Endodermal cell (in vitro differentiated cells): ENCODE results near the gene ACVR1C. TPM values are rescaled to one million over a fixed set of nuclear protein-coding genes. Genes with fewer than 3 reads are reported as not detected.

Experiments used
- DNase-seq: peaks from one replicate; pipeline ENCODE4 v3.0.0-alpha.2; 2017
- H3K27ac ChIP-seq: 2 replicates; pipeline ENCODE4 v1.5.1; 2013; ENCODE audit warnings: mild to moderate bottlenecking, low read depth, low read length, moderate library complexity
- H3K27me3 ChIP-seq: 2 replicates; pipeline ENCODE4 v1.6.1; 2013; ENCODE audit warnings: mild to moderate bottlenecking, low read length, moderate library complexity; ENCODE audit not compliant: insufficient read depth, control insufficient read depth, poor library complexity, severe bottlenecking
- H3K36me3 ChIP-seq: 2 replicates; pipeline ENCODE4 v1.7.0; 2013; ENCODE audit warnings: mild to moderate bottlenecking, low read length, moderate library complexity; ENCODE audit not compliant: control insufficient read depth, insufficient read depth
- H3K4me1 ChIP-seq: one replicate; pipeline ENCODE4 v1.7.0; 2013; ENCODE audit warnings: low read length; ENCODE audit not compliant: control insufficient read depth, insufficient read depth
- H3K4me3 ChIP-seq: 2 replicates; pipeline ENCODE4 v1.5.1; 2013; ENCODE audit warnings: mild to moderate bottlenecking, low read length, moderate library complexity
- H3K9ac ChIP-seq: 2 replicates; pipeline ENCODE4 v1.6.1; 2013; ENCODE audit warnings: mild to moderate bottlenecking, low read length, moderate library complexity; ENCODE audit not compliant: poor library complexity, severe bottlenecking; ENCODE audit errors: extremely low read depth
- H3K9me3 ChIP-seq: 2 replicates; pipeline ENCODE4 v1.6.1; 2013; ENCODE audit warnings: mild to moderate bottlenecking, low read length, moderate library complexity; ENCODE audit not compliant: control insufficient read depth
- H3K27ac Mint-ChIP-seq: 2 replicates; pipeline ENCODE4 v1.8.0; 2020; ENCODE audit warnings: mixed read lengths
- H3K27me3 Mint-ChIP-seq: 2 replicates; pipeline ENCODE4 v1.8.0; 2021; ENCODE audit warnings: mild to moderate bottlenecking, mixed read lengths; ENCODE audit not compliant: insufficient read depth
- H3K36me3 Mint-ChIP-seq: 2 replicates; pipeline ENCODE4 v1.8.0; 2020; ENCODE audit warnings: low read depth, mixed read lengths
- H3K4me1 Mint-ChIP-seq: 2 replicates; pipeline ENCODE4 v1.8.0; 2020; ENCODE audit warnings: mixed read lengths
- H3K4me3 Mint-ChIP-seq: 2 replicates; pipeline ENCODE4 v1.8.0; 2020; ENCODE audit warnings: mild to moderate bottlenecking, moderate library complexity, mixed read lengths
- H3K9me3 Mint-ChIP-seq: 2 replicates; pipeline ENCODE4 v1.8.0; 2020; ENCODE audit warnings: mild to moderate bottlenecking, mixed read lengths
- CTCF ChIP-seq: fragments of 200-600 bp; sonication (generic); conservative IDR thresholded peaks from 2 replicates; pipeline ENCODE4 v1.5.0; 2021; ENCODE audit warnings: antibody characterized with exemption, mild to moderate bottlenecking
- WGBS, 2 experiments: methylation state at CpG; one replicate each; pipeline versions ENCODE4 v1.1.5 to v1.1.7; 2013; ENCODE audit warnings: missing lambda C conversion rate in 2 of 2, mixed read lengths in 1 of 2; ENCODE audit not compliant: insufficient coverage in 1 of 2, insufficient read length in 1 of 2; 5-methylcytosine and 5-hydroxymethylcytosine counted together
- total RNA-seq, 2 donors: library from RNA; stranded (reverse); fragmentation: NEBNext Ultra II Directional in 1 of 2; extraction: Animal tissue kit (Norgen Biotek cat#: 25700) in 1 of 2; gene quantifications; 2 replicates in 1 of 2; 3 replicates in 1 of 2; pipeline ENCODE4 v1.2.1, GENCODE V29; 2021

ACVR1C gene
- total RNA-seq, 2 donors from 2014 or later = 0.59 to 0.69 TPM

- 86% methylated on average over 1 of the region's 1 CpG for WGBS, 2 experiments
- no peak overlapping the region for H3K4me3 Mint-ChIP-seq
- H3K36me3 Mint-ChIP-seq = no peaks in the 10 kb centered on the region
- no peaks in the 10 kb centered on the region for H3K9me3 Mint-ChIP-seq
- Histone ChIP-seq H3K9me3 (no peaks in the 10 kb centered on the region), H3K27me3 (peaks cover 18% of the 10 kb centered on the region), H3K27ac (no peak overlapping the region), H3K36me3 (no peaks in the 10 kb centered on the region), H3K4me1 (no peaks in the 10 kb centered on the region), H3K9ac (no peak overlapping the region), H3K4me3 (no peak overlapping the region)
- TF ChIP-seq CTCF = no peak
- H3K27me3 Mint-ChIP-seq = peaks cover 26% of the 10 kb centered on the region
- H3K4me1 Mint-ChIP-seq = no peaks in the 10 kb centered on the region
- DNase-seq = no peak
- H3K27ac Mint-ChIP-seq = no peak overlapping the region
Observed at GRCh38 chr2:157593411-157593810, 35.3 kb downstream of the ACVR1C start.

GRCh38 chr2:157592948-157593347 lies 35.7 kb downstream of the ACVR1C start:
- H3K36me3 Mint-ChIP-seq = no peaks in the 10 kb centered on the region

GRCh38 chr2:157592374-157592773 lies 36.3 kb downstream of the ACVR1C start:
- no peak overlapping the region for H3K4me3 ChIP-seq
- H3K9me3 ChIP-seq = no peaks in the 10 kb centered on the region
- H3K27me3 Mint-ChIP-seq = peaks cover 22% of the 10 kb centered on the region
- 88 to 89% methylated on average over 3 of the region's 3 CpGs for WGBS, 2 experiments
- H3K9me3 Mint-ChIP-seq = no peaks in the 10 kb centered on the region
- H3K9ac ChIP-seq = no peak overlapping the region
- peaks cover 12% of the 10 kb centered on the region for H3K27me3 ChIP-seq
- TF ChIP-seq CTCF = no peak
- H3K36me3 Mint-ChIP-seq = no peaks in the 10 kb centered on the region
- H3K4me1 ChIP-seq = no peaks in the 10 kb centered on the region
- no peak overlapping the region for H3K27ac ChIP-seq
- no peak for DNase-seq
- no peaks in the 10 kb centered on the region for H3K4me1 Mint-ChIP-seq
- no peaks in the 10 kb centered on the region for H3K36me3 ChIP-seq
- no peak overlapping the region for H3K4me3 Mint-ChIP-seq
- H3K27ac Mint-ChIP-seq = no peak overlapping the region

More at GRCh38 chr2:157592948-157593347, 35.7 kb downstream of the ACVR1C start:
- H3K27me3 ChIP-seq = peaks cover 17% of the 10 kb centered on the region
- 87 to 90% methylated on average over 1 to 2 of the region's 2 CpGs for WGBS, 2 experiments
- H3K4me1 ChIP-seq = no peaks in the 10 kb centered on the region
- no peak overlapping the region for H3K27ac ChIP-seq
- no peaks in the 10 kb centered on the region for H3K9me3 Mint-ChIP-seq
- no peaks in the 10 kb centered on the region for H3K4me1 Mint-ChIP-seq
- H3K4me3 ChIP-seq = no peak overlapping the region
- no peak overlapping the region for H3K4me3 Mint-ChIP-seq
- H3K9me3 ChIP-seq = no peaks in the 10 kb centered on the region
- H3K27me3 Mint-ChIP-seq = peaks cover 26% of the 10 kb centered on the region
- no peak overlapping the region for H3K27ac Mint-ChIP-seq
- DNase-seq = no peak
- no peak overlapping the region for H3K9ac ChIP-seq
- TF ChIP-seq CTCF = no peak
- no peaks in the 10 kb centered on the region for H3K36me3 ChIP-seq
